ELR (cell line): ENCODE results near the gene ADSS1.
A peak's percentile ranks its signal among the peaks of the same experiment; 100 is the strongest.

Experiments used
- DNase-seq: peaks from one replicate; pipeline ENCODE4 v3.0.0-alpha.2; 2015; ENCODE audit warnings: low read depth

The ADSS1 gene

GRCh38 chr14:104723651-104724406 is at the start of gene ADSS1:
Gene ADSS1 (plus strand): TSS chr14:104724229. CDS start chr14:104724271, 42 bp downstream.
- peak; percentile 70 for DNase-seq

DNA sequence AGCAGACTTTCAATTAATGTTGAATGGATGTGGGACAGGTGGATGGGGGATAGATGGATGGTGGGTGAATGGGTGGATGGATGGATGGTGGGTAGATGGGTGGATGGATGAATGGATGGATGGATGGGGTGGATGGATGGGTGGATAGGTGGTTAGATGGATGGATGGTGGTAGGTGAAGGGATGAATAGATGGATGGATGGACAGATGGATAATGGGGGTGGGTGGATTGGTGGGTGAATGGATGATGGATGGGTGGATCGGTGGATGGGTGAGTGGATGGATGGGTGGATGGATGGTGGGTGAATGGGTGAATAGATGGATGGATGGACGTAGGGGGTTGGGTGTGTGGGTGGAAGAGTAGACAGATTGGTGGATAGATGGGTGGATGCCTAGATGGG is 48.6 kb upstream of the ADSS1 start:
- DNase-seq: no peak

DNA sequence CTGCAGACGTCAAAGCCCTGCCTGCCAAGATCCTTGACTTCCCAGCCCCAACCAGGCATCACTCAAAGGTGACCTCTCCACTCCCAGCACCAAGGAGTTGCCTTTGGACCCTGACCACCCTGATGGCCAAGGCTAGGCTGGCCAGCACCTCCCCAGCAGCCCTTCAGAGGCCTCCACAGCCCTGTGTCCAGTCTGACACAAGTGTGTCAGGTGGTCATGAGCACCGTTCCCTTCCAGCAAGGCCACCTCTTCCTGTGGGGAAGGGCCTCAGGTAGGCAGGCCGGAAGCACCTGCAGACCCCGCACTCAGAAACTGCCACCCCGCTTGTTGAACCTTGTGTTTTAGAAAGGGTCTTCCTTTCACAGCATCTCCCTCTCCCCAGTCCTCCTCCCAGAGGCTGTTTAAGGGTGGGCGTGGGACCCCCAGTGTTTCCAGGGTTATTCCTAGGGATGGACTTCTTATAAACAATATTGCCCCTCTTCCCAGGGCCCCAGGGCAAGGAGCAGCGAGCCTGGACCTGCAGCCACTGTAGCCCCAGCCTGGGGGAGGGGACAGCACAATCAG is 47.8 kb upstream of the ADSS1 start:
- DNase-seq: no peak

DNA sequence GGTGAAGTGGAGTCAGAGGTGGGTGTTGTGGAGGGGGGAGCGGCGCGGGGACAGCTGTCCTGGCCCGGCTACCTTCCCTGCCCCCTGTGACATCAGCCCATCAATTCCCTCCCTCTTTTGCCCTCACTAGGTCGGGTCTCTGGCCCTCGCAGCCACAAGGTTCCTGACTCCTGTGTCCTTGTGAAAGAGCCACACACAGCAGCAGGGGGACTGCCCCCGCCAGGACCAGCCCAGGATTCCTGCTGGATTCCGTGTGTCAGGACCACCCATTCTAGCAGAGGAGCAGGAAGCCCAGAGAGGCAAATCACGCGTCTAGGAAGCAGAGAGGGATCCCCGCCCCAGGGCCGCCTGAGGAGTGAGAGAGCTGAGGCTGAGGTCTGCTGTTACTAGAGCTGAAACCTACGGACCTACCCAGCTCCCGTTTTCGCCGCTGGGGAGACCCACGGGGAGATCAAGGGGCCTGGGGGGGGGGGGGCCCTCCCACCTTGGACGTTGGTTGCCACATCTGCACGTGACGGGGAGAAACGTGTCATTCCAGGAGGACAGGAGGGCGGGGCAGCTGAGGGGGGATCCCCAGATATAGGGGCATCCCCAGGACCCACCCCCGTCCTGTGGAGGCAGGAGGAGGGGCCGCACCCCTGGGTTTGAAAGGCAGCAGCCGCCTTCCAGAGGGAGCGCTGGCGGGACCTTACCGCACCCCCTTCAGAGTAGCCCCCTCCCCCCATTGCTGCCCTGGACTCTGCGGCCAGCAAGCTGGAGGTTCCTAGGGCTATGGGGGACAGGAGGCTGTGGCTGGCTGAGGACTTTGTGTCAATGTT is 47.1 kb upstream of the ADSS1 start:
- DNase-seq: no peak

DNA sequence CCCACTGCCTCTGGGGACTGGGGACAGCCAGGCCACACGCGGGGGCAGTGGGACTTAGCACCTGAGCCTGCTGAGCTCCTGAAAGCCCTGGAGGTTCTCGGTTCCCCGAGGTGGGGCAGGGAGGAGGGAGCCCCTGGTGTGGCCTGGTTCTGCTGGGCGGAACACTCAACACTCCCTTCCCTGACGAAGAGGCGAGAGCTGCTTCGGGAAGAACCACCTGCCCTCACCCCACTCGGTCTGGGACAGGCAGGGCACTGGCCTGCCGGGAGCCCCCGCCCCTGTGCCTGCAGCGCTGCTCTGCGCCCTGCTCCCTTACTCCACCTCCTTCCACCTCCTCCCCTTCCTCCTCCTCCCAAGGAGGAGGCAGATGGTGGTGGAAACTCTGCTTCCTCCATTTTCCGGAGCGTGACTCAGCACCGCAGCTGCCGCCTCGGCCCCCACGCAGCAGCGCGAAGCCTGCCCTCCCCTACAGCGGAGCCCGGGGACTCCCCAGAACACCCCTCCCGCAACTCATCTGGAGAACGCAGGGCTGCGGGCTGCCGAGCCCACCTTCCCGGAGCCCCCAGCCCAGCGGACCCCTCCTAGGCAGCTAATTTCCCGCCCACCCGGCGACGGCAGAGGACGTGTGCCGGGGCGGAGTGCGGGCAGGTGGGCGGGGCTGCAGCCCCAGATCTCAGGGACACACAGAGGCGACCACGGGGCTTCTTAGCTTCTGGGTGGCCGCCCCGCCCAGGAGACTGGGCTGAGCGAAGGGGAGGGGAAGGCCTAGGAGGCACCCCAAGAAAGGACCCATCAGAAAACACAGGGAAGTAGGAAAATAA is 46.3 kb upstream of the ADSS1 start:
- peak; percentile 82 for DNase-seq

DNA sequence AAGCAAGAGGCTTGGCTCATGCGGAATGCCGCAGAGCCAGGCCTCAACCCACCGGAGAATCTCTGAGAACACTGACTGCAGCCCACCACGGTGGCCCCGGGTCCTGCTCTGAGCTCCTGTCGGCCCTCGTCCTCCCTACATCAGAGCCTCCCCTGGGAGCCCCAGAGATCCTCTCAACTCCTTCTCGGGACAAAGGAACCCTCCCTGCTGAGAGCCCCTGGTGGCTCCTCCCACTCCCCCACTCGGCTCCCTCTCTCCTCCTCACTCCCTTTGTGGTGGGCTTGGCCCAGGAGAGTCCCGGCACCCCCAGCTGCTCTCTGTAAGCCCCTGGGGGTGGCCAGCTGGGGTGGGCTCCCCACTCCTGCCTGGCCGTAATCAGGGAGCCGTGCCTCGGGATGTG is 45.7 kb upstream of the ADSS1 start:
- peak; percentile 49 for DNase-seq

DNA sequence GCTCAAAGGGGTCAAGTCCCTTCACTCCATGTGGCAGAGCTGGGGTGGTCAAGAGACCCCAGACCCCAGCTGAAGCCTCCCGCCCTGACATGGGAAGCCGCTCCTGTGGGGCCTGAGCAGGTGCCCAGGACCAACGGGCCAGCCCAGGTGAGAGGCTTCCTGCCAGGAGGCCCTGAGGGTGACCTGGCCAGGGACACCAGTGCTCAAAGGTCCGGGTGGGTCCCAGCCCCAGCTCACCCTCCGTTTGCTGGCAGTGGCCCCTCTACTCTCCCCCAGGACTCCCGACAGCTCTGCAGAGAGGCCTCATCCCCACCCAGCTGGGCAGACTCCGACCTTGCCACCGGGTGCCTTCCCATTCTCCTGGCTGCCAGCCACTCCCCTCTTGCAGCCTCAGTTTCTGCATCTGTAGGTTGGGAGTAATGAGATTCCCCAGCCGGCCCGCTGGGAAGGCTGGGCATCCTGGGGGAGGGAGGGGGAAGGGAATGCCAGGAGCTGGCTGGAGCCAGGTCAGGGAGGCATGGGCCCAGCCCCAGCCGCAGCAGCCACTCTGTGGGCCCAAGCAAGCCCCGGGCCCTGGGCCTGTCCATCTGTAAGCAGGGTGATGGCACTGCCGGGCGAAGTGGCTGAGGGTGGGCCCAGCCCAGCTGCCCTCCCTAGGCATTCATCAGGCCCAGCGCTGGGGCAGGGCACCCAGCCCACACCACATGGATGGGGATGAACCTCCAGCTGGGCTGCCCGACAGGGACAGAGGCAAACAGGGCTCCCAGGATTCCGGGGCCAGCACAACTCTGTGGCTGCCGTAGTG is 44.9 kb upstream of the ADSS1 start:
- no peak for DNase-seq

GRCh38 chr14:104680056-104680805 is 43.8 kb upstream of the ADSS1 start:
- DNase-seq: peak; percentile 94

DNA sequence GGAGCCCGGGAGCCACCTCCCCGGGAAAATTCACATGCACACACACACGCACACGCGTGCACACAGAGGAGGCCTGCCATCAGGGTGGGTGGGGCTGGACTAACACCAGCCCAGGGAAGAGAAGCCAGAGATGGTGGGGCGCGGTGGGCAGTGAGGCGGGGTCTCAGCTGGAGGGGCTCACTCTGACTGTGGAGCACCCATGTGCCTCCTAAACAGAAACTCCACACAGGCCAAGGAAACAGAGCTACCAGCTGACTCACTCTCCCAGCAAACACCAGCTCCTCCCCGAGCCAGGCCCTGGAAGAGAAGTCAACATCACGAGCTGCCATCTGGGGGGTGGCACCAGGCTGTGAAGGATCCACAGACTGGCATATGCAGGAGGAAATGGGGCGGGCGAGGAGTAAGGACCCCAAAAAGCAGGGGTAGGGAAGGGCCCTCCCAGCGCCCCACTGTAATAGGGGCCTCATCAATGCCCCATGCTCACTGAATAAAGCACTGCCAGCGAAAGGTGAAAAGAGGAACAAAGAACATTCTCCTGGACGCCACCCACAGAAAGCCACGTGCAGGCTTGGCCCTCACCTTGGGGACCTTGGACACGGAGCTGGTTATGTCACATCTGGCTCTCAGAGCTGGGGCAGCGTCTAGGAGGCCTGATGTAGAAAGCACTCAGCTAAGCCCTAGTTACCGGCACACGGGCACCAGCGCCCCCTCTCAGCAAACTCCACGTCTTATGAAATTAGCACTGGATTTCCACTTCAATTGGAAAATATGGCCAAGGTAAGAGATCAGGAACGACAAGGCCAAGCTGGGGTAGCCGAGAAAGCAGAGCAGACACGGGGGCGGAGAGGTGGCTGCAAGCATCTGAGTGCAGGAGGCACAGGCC is 43.0 kb upstream of the ADSS1 start:
- peak; percentile 90 for DNase-seq

- DNase-seq: peak; percentile 92
Observed at GRCh38 chr14:104681689-104682074, 42.3 kb upstream of the ADSS1 start.

GRCh38 chr14:104682107-104682593 is 41.9 kb upstream of the ADSS1 start:
- DNase-seq: peak; percentile 49

- DNase-seq: no peak
Observed at GRCh38 chr14:104683653-104684448, 40.2 kb upstream of the ADSS1 start.

GRCh38 chr14:104684449-104684821 is 39.6 kb upstream of the ADSS1 start:
- DNase-seq: no peak

DNA sequence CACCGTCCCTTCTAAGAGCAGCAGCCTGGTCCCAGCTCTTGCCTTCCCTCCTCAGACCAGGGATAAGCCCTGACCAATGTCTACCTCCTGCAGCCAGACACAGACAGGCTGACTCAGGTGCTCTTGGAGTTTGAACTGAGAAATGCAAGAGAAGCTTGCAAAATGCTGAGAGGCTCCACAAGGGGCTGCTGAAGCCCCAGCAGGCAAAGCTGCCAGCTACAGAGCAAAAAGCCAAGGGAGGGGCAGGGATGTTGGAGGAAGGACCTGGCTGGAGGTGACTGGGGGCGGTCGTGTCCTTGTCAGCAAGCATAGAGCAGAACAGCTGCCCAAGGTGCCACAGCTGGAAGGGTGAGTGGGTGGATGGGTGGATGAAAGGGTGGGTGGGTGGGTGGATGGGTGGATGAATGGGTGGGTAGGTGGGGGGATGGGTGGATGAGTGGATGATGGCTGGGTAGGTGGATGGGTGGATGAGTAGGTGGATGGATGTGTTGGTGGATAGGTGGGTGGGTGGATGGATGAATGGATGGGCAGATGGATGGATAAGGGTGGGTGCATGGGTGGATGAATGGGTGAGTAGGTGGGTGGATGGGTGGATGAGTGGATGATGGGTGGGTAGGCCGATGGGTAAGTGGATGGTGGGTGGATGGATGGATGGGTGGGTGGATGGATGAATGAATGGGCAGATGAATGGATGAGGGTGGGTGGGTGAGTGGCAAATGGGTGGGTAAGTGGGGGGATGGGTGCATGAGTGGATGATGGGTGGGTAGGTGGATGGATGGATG is 38.6 kb upstream of the ADSS1 start:
- peak; percentile 48 for DNase-seq

DNA sequence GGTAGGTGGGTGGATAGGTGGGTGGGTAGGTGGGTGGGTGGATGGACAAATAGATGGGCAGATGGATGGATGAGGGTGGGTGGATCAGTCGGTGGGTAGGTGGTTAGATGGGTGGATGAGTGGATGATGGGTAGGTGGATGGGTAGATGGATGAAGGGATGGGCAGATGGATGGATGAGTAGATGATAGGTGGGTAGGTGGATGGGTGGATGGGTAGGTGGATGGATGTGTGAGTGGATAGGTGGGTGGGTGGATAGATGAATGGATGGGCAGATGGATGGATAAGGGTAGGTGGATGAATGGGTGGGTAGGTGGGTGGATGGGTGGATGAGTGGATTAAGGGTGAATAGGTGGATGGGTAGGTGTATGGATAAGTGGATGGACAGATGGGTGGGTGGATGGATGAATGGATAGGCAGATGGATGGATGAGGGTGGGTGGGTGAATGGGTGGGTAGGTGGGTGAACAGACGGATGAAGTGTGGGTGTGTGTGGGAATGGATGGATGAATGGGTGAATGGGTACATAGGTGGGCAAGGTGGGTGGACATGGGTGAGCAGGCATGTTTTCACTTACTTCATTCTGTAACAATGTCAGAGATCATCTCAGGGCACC is 37.9 kb upstream of the ADSS1 start:
- no peak for DNase-seq

DNA sequence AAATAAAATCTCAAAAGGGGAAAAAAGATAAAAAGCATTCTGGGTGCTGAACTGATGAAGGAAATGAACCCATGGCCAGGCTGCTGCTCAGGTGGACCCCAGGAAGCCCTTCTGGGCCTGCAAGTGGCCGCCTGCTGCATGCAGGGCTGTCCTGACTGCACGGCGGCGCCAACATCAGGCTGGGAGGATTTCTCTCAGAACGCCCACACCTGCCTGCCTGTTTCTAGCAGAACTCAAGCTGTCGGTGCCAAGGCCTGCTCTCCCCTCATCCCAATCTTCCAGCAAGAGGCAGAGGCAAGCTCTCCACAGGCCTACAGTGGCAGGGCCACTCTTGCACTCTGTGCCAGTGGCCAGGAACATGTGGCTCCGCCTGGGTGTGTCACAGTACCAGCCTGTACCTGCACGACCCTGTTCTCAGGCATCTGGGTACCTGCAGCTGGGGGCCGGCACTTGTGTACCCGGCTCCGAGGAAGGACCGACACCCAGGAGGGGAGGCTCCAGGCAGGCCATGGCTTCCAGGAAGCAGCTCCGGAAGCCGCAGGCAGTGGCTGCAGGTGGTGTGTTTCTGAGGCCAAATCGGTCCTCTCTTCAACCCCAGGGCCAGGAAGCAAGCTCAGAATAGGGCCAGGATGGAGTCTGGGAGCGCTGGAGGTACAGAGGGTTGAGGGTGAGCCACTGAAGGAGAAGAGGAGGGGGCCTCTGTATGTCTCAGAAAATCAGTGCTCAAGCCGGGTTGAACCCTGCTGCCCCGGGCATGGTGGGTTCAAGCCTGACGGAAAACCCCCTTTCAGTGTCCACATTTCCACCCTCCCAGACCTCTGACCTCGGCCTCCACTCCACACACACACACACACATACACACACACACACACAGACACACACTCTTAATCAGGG is 37.2 kb upstream of the ADSS1 start:
- no peak for DNase-seq
